Esophagus squamous epithelium (tissue), 5 donors: ENCODE results near the gene NOL11. TPM values are rescaled to one million over a fixed set of nuclear protein-coding genes. Genes with fewer than 3 reads are reported as not detected.
"Not testable (repeated sequence)": the region's sequence is repeated elsewhere in the genome, so short reads cannot be mapped to it uniquely, and the experiment has no call there.

ENCODE experiments used
- DNase-seq: peaks from one replicate; lab custom pipeline; 2025; lab: John Stamatoyannopoulos, UW
- H3K27ac ChIP-seq, 4 donors: fragments of 200-600 bp; sonication (generic); one replicate each; pipeline ENCODE4 v1.5.1; 2016 to 2019; ENCODE audit warnings: mild to moderate bottlenecking in 1 of 4
- H3K27me3 ChIP-seq, 4 donors: fragments of 200-600 bp; sonication (generic); 1 replicate in 3 of 4; 2 replicates in 1 of 4; pipeline versions ENCODE4 v1.5.1 to v1.6.0; 2017 to 2021; ENCODE audit warnings: antibody characterized with exemption in 1 of 4
- H3K36me3 ChIP-seq, 3 donors: fragments of 200-600 bp; sonication (generic); one replicate each; pipeline ENCODE4 v1.5.1; 2016 to 2019
- H3K4me1 ChIP-seq, 3 donors: fragments of 200-600 bp; sonication (generic); one replicate each; pipeline ENCODE4 v1.5.1; 2017 to 2019
- H3K4me3 ChIP-seq, 4 donors: fragments of 200-600 bp; sonication (generic); 1 replicate in 3 of 4; 2 replicates in 1 of 4; pipeline ENCODE4 v1.5.1; 2016 to 2019; ENCODE audit warnings: mild to moderate bottlenecking in 2 of 4, moderate library complexity in 1 of 4
- H3K9me3 ChIP-seq, 3 donors: fragments of 200-600 bp; sonication (generic); one replicate each; pipeline ENCODE4 v1.5.1; 2016 to 2019
- CTCF ChIP-seq, 6 experiments: fragments of 450-650 bp in 4 of 6; fragments of 200-600 bp in 2 of 6; sonication (generic) in 2 of 6; IDR thresholded peaks; one replicate each; pipeline ENCODE4 v1.5.1; 2016 to 2019; ENCODE audit warnings: antibody characterized with exemption in 6 of 6, mild to moderate bottlenecking in 4 of 6, moderate library complexity in 4 of 6
- POLR2A ChIP-seq, 4 donors: fragments of 450-650 bp; IDR thresholded peaks; one replicate each; pipeline ENCODE4 v1.6.1; 2017; ENCODE audit warnings: antibody characterized with exemption in 4 of 4, mild to moderate bottlenecking in 4 of 4, moderate library complexity in 3 of 4
- WGBS, 2 donors: methylation state at CpG; one replicate each; pipeline ENCODE4 v1.1.5; 2018; 5-methylcytosine and 5-hydroxymethylcytosine counted together
- intact Hi-C: fragments of 100-400 bp; cut with DNase I; formaldehyde crosslinking; loops from one replicate; pipeline ENCODE4 v1.15.0; 2022
- total RNA-seq, 4 donors: library from RNA; depleted of rRNA; stranded (reverse); fragments of >200 nt; gene quantifications; one replicate each; pipeline ENCODE4 v1.1.0, GENCODE V29; 2016
- donor health status: DM: yes; HTN: yes; CAD: no.

NOL11 gene
- total RNA-seq, 4 donors from 2014 or later = 22.6 to 40.6 (median 35.1) TPM

GRCh38 chr17:67696347-67696746 is 21.4 kb upstream of the NOL11 start:
- WGBS, 2 donors = 69 to 70% methylated on average over 3 of the region's 3 CpGs
- no peaks in the 10 kb centered on the region for H3K27me3 ChIP-seq
- intact Hi-C loops = no loop called here
- H3K4me3 ChIP-seq = no peak overlapping the region
- H3K4me1 ChIP-seq = no peaks in the 10 kb centered on the region
- H3K9me3 ChIP-seq = no peaks in the 10 kb centered on the region
- no peak for DNase-seq
- no peak overlapping the region for H3K27ac ChIP-seq
- peaks cover 0 to 23% (median 0%) of the 10 kb centered on the region in 3 donors for H3K36me3 ChIP-seq
- TF ChIP-seq CTCF (IDR thresholded peaks at IDR 0.05) = no peak
- no peak for TF ChIP-seq POLR2A (IDR thresholded peaks at IDR 0.05)

- 84 to 90% methylated on average over 4 of the region's 4 CpGs for WGBS, 2 donors
- H3K9me3 ChIP-seq = no peaks in the 10 kb centered on the region
- H3K27me3 ChIP-seq = no peaks in the 10 kb centered on the region
- H3K36me3 ChIP-seq = peaks cover 0 to 23% (median 0%) of the 10 kb centered on the region in 3 donors
- no peak overlapping the region for H3K4me3 ChIP-seq
- no peak overlapping the region for H3K27ac ChIP-seq
- intact Hi-C loops = no loop called here
- no peaks in the 10 kb centered on the region for H3K4me1 ChIP-seq
- DNase-seq = no peak
- TF ChIP-seq CTCF (IDR thresholded peaks at IDR 0.05) = no peak
- TF ChIP-seq POLR2A (IDR thresholded peaks at IDR 0.05) = no peak
Observed at GRCh38 chr17:67696853-67697498, 20.8 kb upstream of the NOL11 start.

GRCh38 chr17:67700037-67700724 is 17.6 kb upstream of the NOL11 start:
- DNase-seq = no peak
- intact Hi-C loops = no loop called here
- no peaks in the 10 kb centered on the region for H3K9me3 ChIP-seq

DNA sequence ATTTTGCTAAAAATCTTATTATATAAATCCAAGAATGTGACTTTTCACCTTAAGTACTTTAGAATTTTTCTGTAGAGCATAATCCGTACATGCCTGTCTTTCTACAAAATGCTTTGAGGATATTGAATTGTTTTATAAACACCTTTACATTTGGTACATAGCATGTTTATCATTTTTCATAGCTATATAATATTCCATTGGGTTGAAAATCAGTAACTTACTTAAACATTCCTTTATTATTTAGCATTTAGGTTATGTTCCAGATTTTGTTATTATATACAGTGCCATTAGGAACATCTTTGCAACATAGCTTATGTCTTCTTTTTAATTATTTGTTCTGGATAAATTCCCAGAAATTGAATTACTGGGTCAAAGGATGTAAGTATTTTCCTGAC is 17.0 kb upstream of the NOL11 start:
- TF ChIP-seq CTCF (IDR thresholded peaks at IDR 0.05) = no peak
- no peak for TF ChIP-seq POLR2A (IDR thresholded peaks at IDR 0.05)
- WGBS, 2 donors = 59 to 74% methylated on average over 1 of the region's 1 CpG

More at GRCh38 chr17:67700037-67700724, 17.6 kb upstream of the NOL11 start:
- H3K36me3 ChIP-seq = no peaks in the 10 kb centered on the region
- WGBS, 2 donors = 64 to 66% methylated on average over 5 of the region's 5 CpGs
- H3K4me3 ChIP-seq = no peak overlapping the region
- H3K27ac ChIP-seq = no peak overlapping the region
- H3K4me1 ChIP-seq = no peaks in the 10 kb centered on the region
- TF ChIP-seq POLR2A (IDR thresholded peaks at IDR 0.05) (no peak), CTCF (IDR thresholded peaks at IDR 0.05) (no peak)
- H3K27me3 ChIP-seq = peaks cover 0 to 7% (median 0%) of the 10 kb centered on the region in 4 donors

GRCh38 chr17:67702861-67703260 is 14.9 kb upstream of the NOL11 start:
- H3K9me3 ChIP-seq, H3K4me3 ChIP-seq, H3K27me3 ChIP-seq, H3K27ac ChIP-seq, intact Hi-C loops, DNase-seq, H3K36me3 ChIP-seq, H3K4me1 ChIP-seq: not testable (repeated sequence)
- 91 to 98% methylated on average over 8 of the region's 8 CpGs for WGBS, 2 donors

More for the DNA sequence above, 17.0 kb upstream of the NOL11 start:
- H3K36me3 ChIP-seq = no peaks in the 10 kb centered on the region
- no peak overlapping the region for H3K27ac ChIP-seq
- DNase-seq = no peak
- no peaks in the 10 kb centered on the region for H3K9me3 ChIP-seq
- H3K4me3 ChIP-seq = no peak overlapping the region
- no peaks in the 10 kb centered on the region for H3K4me1 ChIP-seq
- peaks cover 0 to 7% (median 0%) of the 10 kb centered on the region in 4 donors for H3K27me3 ChIP-seq
- intact Hi-C loops = no loop called here
